OCI-LY3 (cell line): ENCODE measurements around the gene EHMT1.

ENCODE experiments used
- H2AFZ ChIP-seq: fragments of 200-600, 300-600 bp; shearing (Covaris generic); 2 replicates; pipeline ENCODE4 v1.6.0; 2014; ENCODE audit warnings: antibody characterized with exemption, low read depth, low read length
- H3K27ac ChIP-seq: fragments of 200-600, 300-600 bp; sonication (generic); 2 replicates; pipeline ENCODE4 v1.5.1; 2014; ENCODE audit warnings: mild to moderate bottlenecking, low read length, moderate library complexity, mixed read lengths
- H3K27me3 ChIP-seq: fragments of 200-600, 300-600 bp; sonication (generic); 2 replicates; pipeline ENCODE4 v1.6.1; 2014; ENCODE audit warnings: low read depth, low read length, mixed read lengths
- H3K36me3 ChIP-seq: fragments of 200-600, 300-600 bp; sonication (generic); replicated peaks from 2 replicates; pipeline ENCODE3; 2014; ENCODE audit warnings: low read depth, low read length, mixed read lengths
- H3K4me1 ChIP-seq: fragments of 300-600, 200-600 bp; sonication (generic); 2 replicates; pipeline ENCODE4 v1.6.1; 2014; ENCODE audit warnings: low read length, mixed read lengths
- H3K4me2 ChIP-seq: fragments of 200-600, 300-600 bp; sonication (generic); 2 replicates; pipeline ENCODE4 v1.6.1; 2014; ENCODE audit warnings: low read length, mixed read lengths
- H3K4me3 ChIP-seq: fragments of 300-600, 200-600 bp; sonication (generic); 2 replicates; pipeline ENCODE4 v1.5.1; 2014; ENCODE audit warnings: antibody characterized with exemption, mild to moderate bottlenecking, low read length, moderate library complexity
- H3K79me2 ChIP-seq: fragments of 300-600, 200-600 bp; shearing (Covaris generic); 2 replicates; pipeline ENCODE4 v1.6.1; 2014; ENCODE audit warnings: mild to moderate bottlenecking, low read length, mixed read lengths
- H3K9ac ChIP-seq: fragments of 300-600, 200-600 bp; shearing (Covaris generic); 2 replicates; pipeline ENCODE4 v1.6.0; 2014; ENCODE audit warnings: mild to moderate bottlenecking, low read length, moderate library complexity
- H3K9me3 ChIP-seq: fragments of 200-600, 300-600 bp; shearing (Covaris generic); 2 replicates; pipeline ENCODE4 v1.6.1; 2014; ENCODE audit warnings: low read length, mixed read lengths; ENCODE audit not compliant: insufficient read depth
- H4K20me1 ChIP-seq: fragments of 200-600, 300-600 bp; sonication (generic); 2 replicates; pipeline ENCODE4 v1.6.1; 2016; ENCODE audit warnings: low read length, mixed read lengths; ENCODE audit not compliant: insufficient read depth
- CTCF ChIP-seq: fragments of 200-600, 300-600 bp; sonication (generic); IDR thresholded peaks from 2 replicates; pipeline ENCODE4 v1.5.1; 2014; ENCODE audit warnings: antibody characterized with exemption, low read length, low read depth
- EZH2phosphoT487 ChIP-seq: fragments of 200-600 bp; shearing (Covaris generic); IDR thresholded peaks from 2 replicates; pipeline ENCODE4 v1.6.1; 2018; ENCODE audit warnings: antibody characterized with exemption, mixed run types, low read depth

The EHMT1 gene

GRCh38 chr9:137671196-137671538, 52.4 kb downstream of the EHMT1 start:
- no peaks in the 10 kb centered on the region for H3K9me3 ChIP-seq
- H3K4me1 ChIP-seq, result peaks cover 15% of the 10 kb centered on the region
- no peak overlapping the region for H3K9ac ChIP-seq
- H3K4me2 ChIP-seq, result no peak overlapping the region
- TF ChIP-seq EZH2phosphoT487 (no peak), CTCF (no peak)
- no peak overlapping the region for H3K27ac ChIP-seq
- H2AFZ ChIP-seq, result no peak overlapping the region
- peaks cover 3% of the 10 kb centered on the region for H3K36me3 ChIP-seq
- no peak overlapping the region for H3K4me3 ChIP-seq
- H3K79me2 ChIP-seq, result peaks cover 79% of the 10 kb centered on the region
- peaks cover 50% of the 10 kb centered on the region for H4K20me1 ChIP-seq
- no peaks in the 10 kb centered on the region for H3K27me3 ChIP-seq

- peaks cover 15% of the 10 kb centered on the region for H3K4me1 ChIP-seq
- no peak overlapping the region for H3K27ac ChIP-seq
- H3K9me3 ChIP-seq, result no peaks in the 10 kb centered on the region
- no peaks in the 10 kb centered on the region for H3K27me3 ChIP-seq
- H4K20me1 ChIP-seq, result peaks cover 44% of the 10 kb centered on the region
- H3K4me2 ChIP-seq, result no peak overlapping the region
- no peak overlapping the region for H2AFZ ChIP-seq
- H3K79me2 ChIP-seq, result peaks cover 79% of the 10 kb centered on the region
- no peak overlapping the region for H3K4me3 ChIP-seq
- peaks cover 3% of the 10 kb centered on the region for H3K36me3 ChIP-seq
- TF ChIP-seq EZH2phosphoT487 (no peak), CTCF (no peak)
- H3K9ac ChIP-seq, result no peak overlapping the region
Observed at GRCh38 chr9:137671721-137672120, 52.9 kb downstream of the EHMT1 start.

- H3K9ac ChIP-seq, result peak overlapping the region; percentile 29; the same call in 1 of the 2 replicates
- H3K4me3 ChIP-seq, result no peak overlapping the region
- H3K9me3 ChIP-seq, result no peaks in the 10 kb centered on the region
- H3K4me2 ChIP-seq, result peak overlapping the region; percentile 31
- peaks cover 15% of the 10 kb centered on the region for H3K4me1 ChIP-seq
- peaks cover 76% of the 10 kb centered on the region for H3K79me2 ChIP-seq
- H3K36me3 ChIP-seq, result peaks cover 3% of the 10 kb centered on the region
- no peaks in the 10 kb centered on the region for H3K27me3 ChIP-seq
- peak; percentile 91 for TF ChIP-seq CTCF
- no peak for TF ChIP-seq EZH2phosphoT487
- peak overlapping the region; percentile 23 for H3K27ac ChIP-seq
- H2AFZ ChIP-seq, result no peak overlapping the region
- H4K20me1 ChIP-seq, result peaks cover 33% of the 10 kb centered on the region
Observed at GRCh38 chr9:137672907-137673791, 54.3 kb downstream of the EHMT1 start.

GRCh38 chr9:137673886-137674285, 55.1 kb downstream of the EHMT1 start:
- Histone ChIP-seq H3K9ac (no peak overlapping the region), H3K9me3 (no peaks in the 10 kb centered on the region), H2AFZ (no peak overlapping the region), H3K27ac (no peak overlapping the region), H3K4me1 (peaks cover 15% of the 10 kb centered on the region), H3K27me3 (no peaks in the 10 kb centered on the region), H3K4me3 (no peak overlapping the region), H3K36me3 (peaks cover 7% of the 10 kb centered on the region), H3K4me2 (no peak overlapping the region), H3K79me2 (peaks cover 74% of the 10 kb centered on the region), H4K20me1 (peaks cover 26% of the 10 kb centered on the region)
- no peak for TF ChIP-seq EZH2phosphoT487
- TF ChIP-seq CTCF, result no peak
